Pancreas (tissue), 10 donors: ENCODE results near the gene UBE3B. TPM values are rescaled to one million over a fixed set of nuclear protein-coding genes. Genes with fewer than 3 reads are reported as not detected.

ENCODE experiments used
- ATAC-seq, 4 donors: fragments of 200-7000 bp; cut with Tn5 transposase; one replicate each; pipeline versions ENCODE4 v1.8.0 to v1.9.1; 2020; ENCODE audit warnings: mild to moderate bottlenecking in 4 of 4, moderate library complexity in 4 of 4
- DNase-seq, 6 donors: peaks; one replicate each; pipeline ENCODE4 v3.0.0-alpha.2; 2020
- FAIRE-seq: peaks from 2 replicates; lab custom pipeline; 2012; peaks lifted over from hg19 to GRCh38; lab: Jason Lieb, UNC
- H3K27ac ChIP-seq, 4 donors: fragments of 200-600 bp; sonication (generic); 1 replicate in 3 of 4; 2 replicates in 1 of 4; pipeline versions ENCODE4 v1.5.0 to v1.8.0; 2020
- H3K27me3 ChIP-seq, 4 donors: fragments of 200-600 bp; one replicate each; pipeline ENCODE4 v1.8.0; 2021
- H3K36me3 ChIP-seq, 3 donors: fragments of 200-600 bp; sonication (generic) in 1 of 3; one replicate each; pipeline versions ENCODE4 v1.5.0 to v1.8.0; 2020 to 2021
- H3K4me1 ChIP-seq, 3 donors: fragments of 200-600 bp; one replicate each; pipeline ENCODE4 v1.8.0; 2021
- H3K4me3 ChIP-seq, 4 donors: fragments of 200-600 bp; sonication (generic) in 2 of 4; one replicate each; pipeline versions ENCODE4 v1.5.0 to v1.8.0; 2020 to 2021
- H3K9me3 ChIP-seq, 4 donors: fragments of 200-600 bp; one replicate each; pipeline ENCODE4 v1.8.0; 2021
- WGBS, 2 donors: extraction: QIAGEN DNeasy Blood & Tissue Kit; methylation state at CpG; one replicate each; pipeline ENCODE4 v1.1.7; 2013; 5-methylcytosine and 5-hydroxymethylcytosine counted together
- intact Hi-C, 3 donors: fragments of 100-400 bp; cut with DNase I; formaldehyde crosslinking; loops; one replicate each; pipeline versions ENCODE4 v1.11.1 to v1.14.2; 2022
- polyA plus RNA-seq, 2 donors: library from polyadenylated mRNA; stranded (reverse); fragments of 200-250 nt; gene quantifications; one replicate each; pipeline ENCODE4 v1.2.3, GENCODE V29; 2013
- total RNA-seq, 6 donors: library from RNA; stranded (reverse); fragmentation: NEBNext Ultra II Directional in 4 of 6; extraction: Animal tissue kit (Norgen Biotek cat#: 25700) in 4 of 6; gene quantifications; one replicate each; pipeline versions ENCODE4 v1.2.1 to v1.2.4, GENCODE V29; 2021 to 2023
- TF ChIP-seq, protein P1 (sequence below), 4 donors: fragments of 200-600 bp; sonication (generic) in 3 of 4; IDR thresholded peaks; one replicate each; pipeline versions ENCODE4 v1.5.0 to v1.8.0; 2021; ENCODE audit warnings: antibody characterized with exemption in 4 of 4
- donor health status: healthy with polysubstance abuse.
- donor health status: DM: no; HTN: no; CAD: no; lungs with moderate emphysema.
- donor health status: DM: no; HTN: no; CAD: no.
- donor health status: control.
- donor health status: control.
- donor health status: Bipolar disorder and iron deficiency.
- donor health status: DM: yes; HTN: yes; CAD: no.
- donor health status: DM: no; HTN: no; CAD: no.
- donor health status: DM: no; HTN: no; CAD: no.
- donor health status: DM: yes; HTN: yes; CAD: no.

Gene UBE3B
- total and polyA plus RNA-seq, 8 donors: 9.8 to 25.6 (median 13.8) TPM

DNA sequence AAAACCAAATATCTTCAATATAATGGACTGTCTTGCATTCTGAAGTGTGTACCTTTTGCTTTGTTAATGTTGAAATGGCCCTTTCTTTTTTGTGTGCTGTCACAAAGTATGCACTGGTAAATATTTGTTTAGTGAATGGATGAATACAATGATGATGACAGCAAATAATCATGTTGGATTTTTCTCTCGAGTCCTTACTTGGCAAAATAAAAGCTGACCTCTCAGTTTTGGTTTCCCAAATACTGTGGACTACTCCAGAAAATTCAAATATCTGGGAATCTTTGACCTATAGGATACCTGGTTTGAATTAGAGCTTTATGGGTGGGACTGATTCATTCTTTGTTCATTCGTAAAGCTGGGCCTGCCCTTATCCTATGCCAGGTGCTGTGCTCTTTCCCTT is 5.5 kb downstream of the UBE3B start:
- 52 to 55% methylated on average over 2 of the region's 2 CpGs for WGBS, 2 donors
- intact Hi-C loops: no loop called here
- H3K9me3 ChIP-seq: no peaks in the 10 kb centered on the region
- peaks cover 0 to 12% (median 7%) of the 10 kb centered on the region in 3 donors for H3K4me1 ChIP-seq
- DNase-seq (no peak), FAIRE-seq (no peak), ATAC-seq (no peak)
- H3K27me3 ChIP-seq: no peaks in the 10 kb centered on the region
- no peak overlapping the region for H3K4me3 ChIP-seq
- H3K36me3 ChIP-seq: peaks cover 0 to 49% (median 35%) of the 10 kb centered on the region in 3 donors
- TF ChIP-seq, protein P1, sequence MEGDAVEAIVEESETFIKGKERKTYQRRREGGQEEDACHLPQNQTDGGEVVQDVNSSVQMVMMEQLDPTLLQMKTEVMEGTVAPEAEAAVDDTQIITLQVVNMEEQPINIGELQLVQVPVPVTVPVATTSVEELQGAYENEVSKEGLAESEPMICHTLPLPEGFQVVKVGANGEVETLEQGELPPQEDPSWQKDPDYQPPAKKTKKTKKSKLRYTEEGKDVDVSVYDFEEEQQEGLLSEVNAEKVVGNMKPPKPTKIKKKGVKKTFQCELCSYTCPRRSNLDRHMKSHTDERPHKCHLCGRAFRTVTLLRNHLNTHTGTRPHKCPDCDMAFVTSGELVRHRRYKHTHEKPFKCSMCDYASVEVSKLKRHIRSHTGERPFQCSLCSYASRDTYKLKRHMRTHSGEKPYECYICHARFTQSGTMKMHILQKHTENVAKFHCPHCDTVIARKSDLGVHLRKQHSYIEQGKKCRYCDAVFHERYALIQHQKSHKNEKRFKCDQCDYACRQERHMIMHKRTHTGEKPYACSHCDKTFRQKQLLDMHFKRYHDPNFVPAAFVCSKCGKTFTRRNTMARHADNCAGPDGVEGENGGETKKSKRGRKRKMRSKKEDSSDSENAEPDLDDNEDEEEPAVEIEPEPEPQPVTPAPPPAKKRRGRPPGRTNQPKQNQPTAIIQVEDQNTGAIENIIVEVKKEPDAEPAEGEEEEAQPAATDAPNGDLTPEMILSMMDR (IDR thresholded peaks at IDR 0.05): no peak
- no peak overlapping the region for H3K27ac ChIP-seq

DNA sequence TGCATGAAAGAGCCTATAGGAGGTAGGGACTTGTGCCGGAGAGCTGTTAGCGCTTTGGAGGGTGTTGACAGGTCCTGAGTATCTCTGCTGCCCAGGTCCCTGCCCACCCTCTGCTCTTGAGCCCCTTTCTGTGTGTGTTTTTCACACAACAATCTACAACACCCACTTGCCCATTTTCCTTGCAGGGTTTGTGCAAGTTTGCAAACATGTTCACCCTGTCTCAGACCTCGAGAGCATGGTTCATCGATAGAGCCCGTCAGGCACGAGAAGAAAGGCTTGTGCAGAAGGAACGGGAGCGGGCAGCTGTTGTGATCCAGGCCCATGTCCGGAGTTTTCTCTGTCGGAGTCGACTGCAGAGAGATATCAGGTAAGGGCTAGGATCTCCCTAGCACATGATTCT is 5.9 kb downstream of the UBE3B start:
- FAIRE-seq (no peak), DNase-seq (no peak), ATAC-seq (no peak)

DNA sequence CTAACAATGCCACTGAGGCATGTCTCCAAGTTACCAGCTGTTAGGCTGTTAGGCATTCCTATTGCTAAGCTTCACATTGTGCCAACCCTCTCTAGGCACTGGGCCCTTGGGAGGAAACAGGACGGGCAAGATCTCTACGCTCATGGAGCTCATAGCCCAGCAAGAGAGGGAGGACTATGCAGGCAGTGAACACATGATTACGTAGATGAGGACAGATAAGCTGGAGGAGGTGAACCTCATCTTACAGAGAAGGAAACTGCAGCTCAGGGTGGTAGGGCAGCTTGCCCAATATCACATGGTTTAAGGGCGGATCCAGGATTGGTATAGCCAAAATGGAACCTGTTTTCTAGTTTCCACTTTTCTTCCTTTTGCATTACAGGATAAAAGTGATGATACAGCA is 7.8 kb downstream of the UBE3B start:
- no peak for ATAC-seq
- no peak for FAIRE-seq
- Histone ChIP-seq H3K36me3 (peaks cover 12 to 72% (median 48%) of the 10 kb centered on the region in 3 donors), H3K4me3 (no peak overlapping the region), H3K9me3 (no peaks in the 10 kb centered on the region), H3K4me1 (no peaks in the 10 kb centered on the region), H3K27ac (no peak overlapping the region), H3K27me3 (no peaks in the 10 kb centered on the region)
- WGBS, 2 donors: 94 to 96% methylated on average over 4 of the region's 4 CpGs
- intact Hi-C loops: no loop called here
- no peak for DNase-seq
- TF ChIP-seq, protein P1 (IDR thresholded peaks at IDR 0.05): no peak

More for the DNA sequence above, 5.9 kb downstream of the UBE3B start:
- Histone ChIP-seq H3K4me1 (peaks cover 0 to 8% (median 4%) of the 10 kb centered on the region in 3 donors), H3K27ac (no peak overlapping the region), H3K36me3 (peaks cover 0 to 53% (median 39%) of the 10 kb centered on the region in 3 donors), H3K4me3 (no peak overlapping the region), H3K27me3 (no peaks in the 10 kb centered on the region), H3K9me3 (no peaks in the 10 kb centered on the region)
- intact Hi-C loops: no loop called here
- TF ChIP-seq, protein P1 (IDR thresholded peaks at IDR 0.05): no peak
- WGBS, 2 donors: 92 to 94% methylated on average over 11 of the region's 11 CpGs

DNA sequence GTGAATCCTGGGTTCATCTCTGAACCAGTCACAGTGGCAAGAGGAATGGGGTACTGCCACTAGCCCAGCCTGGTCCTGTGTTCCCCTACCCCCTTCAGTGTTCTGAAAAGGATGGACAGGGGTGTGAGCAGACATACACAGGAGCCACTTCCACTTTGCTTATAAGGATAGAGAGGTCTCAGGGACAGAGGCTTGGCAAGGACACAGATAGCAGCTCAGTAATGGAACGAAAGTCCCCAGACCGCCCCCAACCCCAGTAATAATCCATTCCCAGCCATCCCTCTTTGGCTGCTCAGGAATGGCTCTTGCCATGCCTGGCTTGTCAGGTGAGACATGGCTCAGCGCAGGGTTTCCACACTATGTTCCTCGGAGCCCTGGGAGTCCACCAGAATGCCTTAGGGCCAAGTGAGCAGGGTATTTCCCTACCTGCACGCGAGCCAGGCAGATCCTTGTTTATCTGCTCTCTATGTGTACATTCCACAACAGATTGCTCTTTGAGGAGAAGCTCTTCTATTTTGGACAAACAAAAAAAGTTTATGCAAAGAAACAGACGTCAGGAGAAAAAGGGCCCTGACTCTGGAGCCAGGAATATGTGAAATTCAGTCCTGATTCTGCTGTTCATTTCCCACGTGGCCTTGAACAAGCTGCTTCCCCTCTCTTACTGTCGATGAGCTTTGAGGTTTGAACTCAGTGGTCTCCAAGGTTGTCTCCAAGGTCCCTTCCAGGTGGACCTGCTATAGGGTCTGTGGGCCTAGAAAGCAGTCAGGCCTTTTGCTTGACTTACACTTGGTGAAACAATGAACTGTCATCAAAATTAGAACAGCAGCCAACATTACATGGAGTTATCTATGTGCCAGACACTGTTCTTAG is 10.0 kb downstream of the UBE3B start:
- Histone ChIP-seq H3K36me3 (peaks cover 12 to 80% (median 48%) of the 10 kb centered on the region in 3 donors), H3K4me1 (no peaks in the 10 kb centered on the region), H3K9me3 (no peaks in the 10 kb centered on the region), H3K4me3 (no peak overlapping the region), H3K27me3 (no peaks in the 10 kb centered on the region), H3K27ac (no peak overlapping the region)
- TF ChIP-seq, protein P1 (IDR thresholded peaks at IDR 0.05): no peak
- ATAC-seq (no peak), FAIRE-seq (no peak), DNase-seq (no peak)
- intact Hi-C loops: no loop called here
- WGBS, 2 donors: 86 to 92% methylated on average over 9 of the region's 9 CpGs
